Tongue (tissue), 2 donors: ENCODE results near the gene UVSSA. TPM values are rescaled to one million over a fixed set of nuclear protein-coding genes. Genes with fewer than 3 reads are reported as not detected.
"Not testable (repeated sequence)": the region's sequence is repeated elsewhere in the genome, so short reads cannot be mapped to it uniquely, and the experiment has no call there.

Experiments used
- DNase-seq: peaks from one replicate; pipeline ENCODE4 v3.0.0-alpha.2; 2015
- total RNA-seq: library from RNA; depleted of rRNA; stranded (reverse); fragments of >200 nt; gene quantifications from one replicate; pipeline ENCODE4 v1.2.3, GENCODE V29; 2014

The UVSSA gene
- total RNA-seq, 1 donor from 2014 or later, result 8.5 TPM

DNA sequence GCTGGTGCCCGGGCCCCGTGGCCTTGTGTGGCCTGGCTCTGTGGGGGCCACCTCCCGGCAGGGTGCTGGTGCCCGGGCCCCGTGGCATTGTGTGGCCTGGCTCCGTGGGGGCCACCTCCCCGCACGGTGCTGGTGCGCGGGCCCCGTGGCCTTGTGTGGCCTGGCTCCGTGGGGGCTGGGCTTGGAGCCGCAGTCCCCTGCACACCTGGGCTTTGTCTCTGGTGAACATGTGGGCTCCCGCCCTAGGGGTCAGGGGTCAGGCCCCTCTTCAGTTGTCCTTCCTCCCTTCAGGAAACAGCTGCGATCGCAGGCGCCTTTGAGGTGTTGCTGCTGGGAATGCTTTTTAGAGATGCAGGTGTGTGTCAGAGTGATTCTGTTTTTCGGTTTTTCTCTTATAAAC is 17.2 kb downstream of the UVSSA start:
- peak; percentile 30 for DNase-seq

DNA sequence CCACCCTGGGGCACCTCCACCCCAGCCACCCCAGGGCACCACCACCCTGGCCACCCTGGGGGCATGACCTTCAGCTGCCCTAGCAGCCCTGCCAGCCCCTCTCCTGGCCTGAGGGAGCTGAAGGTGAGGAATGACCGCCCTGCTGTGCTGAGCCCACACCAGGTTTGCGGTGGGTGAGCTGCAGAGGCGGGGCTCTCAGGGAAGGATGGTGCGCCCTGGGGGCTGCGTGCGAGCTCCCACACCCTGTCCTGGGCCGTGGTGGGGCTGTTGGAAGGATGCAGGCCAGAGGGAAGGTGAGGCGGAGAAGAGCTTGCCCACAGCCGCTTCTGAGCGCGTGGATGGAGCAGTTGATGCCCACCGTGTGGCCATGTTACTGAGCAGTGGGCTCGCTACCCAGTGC is 17.7 kb downstream of the UVSSA start:
- no peak for DNase-seq

GRCh38 chr4:1365271-1366178 is 18.5 kb downstream of the UVSSA start:
- no peak for DNase-seq

GRCh38 chr4:1366371-1367229 is 19.6 kb downstream of the UVSSA start:
- no peak for DNase-seq

- DNase-seq, result no peak
These were observed 20.4 kb downstream of the UVSSA start for GRCh38 chr4:1367230-1367935.

DNA sequence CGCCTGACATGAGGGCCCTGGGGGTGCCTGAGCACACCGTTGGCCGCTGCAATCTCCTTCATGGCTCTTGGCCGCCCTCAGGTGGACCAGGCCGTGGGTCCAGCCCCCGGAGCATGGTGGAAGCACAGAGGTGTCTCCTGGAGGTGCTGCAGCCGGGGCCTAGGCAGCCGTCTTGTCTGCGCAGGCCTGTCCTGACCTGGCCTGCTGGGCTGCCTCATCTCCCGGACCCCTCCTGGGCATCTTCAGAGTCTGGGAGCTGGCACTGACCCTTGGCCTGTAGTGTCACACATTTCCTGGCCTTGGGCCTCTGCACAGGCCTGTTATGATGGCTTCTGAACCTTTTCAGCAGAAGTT is 20.9 kb downstream of the UVSSA start:
- no peak for DNase-seq

GRCh38 chr4:1368421-1369090 is 21.5 kb downstream of the UVSSA start:
- DNase-seq, result no peak

- no peak for DNase-seq
These were observed 22.1 kb downstream of the UVSSA start for GRCh38 chr4:1369091-1369450.

- no peak for DNase-seq
These were observed 22.6 kb downstream of the UVSSA start for GRCh38 chr4:1369479-1370079.

DNA sequence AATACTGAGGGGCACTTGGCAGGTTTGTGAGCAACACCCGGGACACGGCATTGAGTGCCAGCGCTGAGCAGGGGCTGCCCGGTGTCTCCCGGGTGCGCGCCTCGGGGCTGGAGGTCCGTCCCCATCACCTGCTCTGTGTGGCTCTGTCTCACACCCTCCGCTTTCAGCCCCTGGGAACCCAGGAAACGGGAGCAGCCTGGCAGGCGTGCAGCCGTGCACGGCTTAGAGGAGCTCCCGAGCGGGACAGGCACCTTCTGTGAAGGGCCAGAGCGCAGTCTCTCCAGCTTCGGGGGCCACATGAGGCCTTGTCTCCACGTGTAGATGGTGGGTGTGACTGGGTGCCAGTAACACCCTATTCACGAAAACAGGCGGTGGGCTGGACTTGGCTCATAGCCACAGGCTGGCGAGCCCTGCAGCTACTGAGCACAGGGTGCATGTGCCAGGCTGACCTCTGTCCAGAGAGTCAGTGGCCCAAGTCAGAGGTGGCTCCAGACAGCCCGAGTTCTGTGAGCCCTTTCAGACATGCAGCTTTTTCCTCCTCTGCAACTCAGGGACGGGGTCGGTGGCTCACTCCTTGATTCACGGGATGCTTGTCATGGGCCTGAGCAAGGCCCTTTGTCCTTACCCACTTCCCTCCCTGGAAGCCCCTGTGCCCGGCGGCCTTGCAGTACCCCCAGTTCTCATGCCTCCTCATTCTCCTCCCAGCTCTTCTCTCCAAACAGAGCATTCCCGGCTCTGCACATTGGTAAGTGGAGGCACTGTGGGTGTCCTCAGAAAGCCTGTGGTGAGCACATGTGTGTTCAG is 23.5 kb downstream of the UVSSA start:
- no peak for DNase-seq

DNA sequence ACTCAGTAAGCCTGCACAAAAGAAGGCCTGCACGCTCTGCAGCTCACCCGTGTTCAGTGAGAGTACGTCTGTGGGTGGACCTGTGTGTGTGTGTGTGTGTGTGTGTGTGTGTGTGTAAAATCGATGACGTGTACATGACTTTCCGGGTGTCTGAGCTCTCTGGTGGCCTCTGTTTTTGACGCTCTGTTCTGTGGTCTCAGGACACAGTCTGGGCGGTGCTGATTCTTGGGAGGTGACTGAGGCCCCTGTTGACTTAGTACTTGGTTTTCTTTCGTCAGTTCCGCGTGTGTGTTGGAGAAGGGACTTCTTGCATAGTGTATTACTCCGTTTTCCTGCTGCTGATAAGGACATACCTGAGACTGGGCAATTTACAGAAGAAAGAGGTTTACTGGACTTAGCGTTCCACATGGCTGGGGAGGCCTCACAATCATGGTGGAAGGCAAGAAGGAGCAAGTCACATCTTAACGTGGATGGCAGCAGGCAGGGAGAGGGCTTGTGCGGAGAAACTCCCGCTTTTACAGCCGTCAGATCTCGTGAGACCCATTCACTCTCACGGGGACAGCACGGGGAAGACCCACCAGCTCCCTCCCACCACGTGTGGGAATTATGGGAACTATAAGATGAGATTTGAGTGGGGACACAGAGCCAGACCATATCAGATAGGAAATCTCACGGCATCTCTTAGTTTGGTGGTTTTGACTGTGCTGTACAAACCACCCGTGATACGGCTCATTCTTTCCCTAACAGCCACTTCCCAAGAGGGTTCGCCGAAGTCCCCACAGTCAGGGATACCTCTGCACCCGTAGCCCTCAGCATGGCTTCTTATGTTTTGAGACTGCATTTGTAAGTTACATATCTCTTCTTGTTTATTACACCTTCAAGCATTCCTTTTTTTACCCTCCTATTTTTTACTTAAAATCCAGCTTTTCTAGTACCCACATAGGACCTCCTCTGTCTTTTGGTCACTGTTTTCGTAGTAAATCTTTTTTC is 24.5 kb downstream of the UVSSA start:
- DNase-seq, result no peak

DNA sequence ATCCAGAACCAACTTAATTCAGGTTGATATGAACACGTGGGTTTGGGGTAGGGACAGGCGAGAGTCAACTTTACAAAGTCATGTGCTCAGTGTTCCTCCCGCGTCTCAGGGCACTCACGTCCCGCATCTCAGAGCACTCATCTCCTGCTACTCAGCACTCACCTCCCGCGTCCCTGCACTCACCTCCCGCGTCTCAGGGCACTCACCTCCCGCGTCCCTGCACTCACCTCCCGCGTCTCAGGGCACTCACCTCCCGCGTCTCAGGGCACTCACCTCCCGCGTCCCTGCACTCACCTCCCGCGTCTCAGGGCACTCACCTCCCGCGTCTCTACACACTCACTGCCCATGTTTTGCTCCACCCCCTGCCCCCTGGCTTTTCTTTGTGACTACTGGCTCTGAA is 25.6 kb downstream of the UVSSA start:
- not testable (repeated sequence) for DNase-seq

GRCh38 chr4:1373892-1374705 is 27.1 kb downstream of the UVSSA start:
- no peak for DNase-seq

DNA sequence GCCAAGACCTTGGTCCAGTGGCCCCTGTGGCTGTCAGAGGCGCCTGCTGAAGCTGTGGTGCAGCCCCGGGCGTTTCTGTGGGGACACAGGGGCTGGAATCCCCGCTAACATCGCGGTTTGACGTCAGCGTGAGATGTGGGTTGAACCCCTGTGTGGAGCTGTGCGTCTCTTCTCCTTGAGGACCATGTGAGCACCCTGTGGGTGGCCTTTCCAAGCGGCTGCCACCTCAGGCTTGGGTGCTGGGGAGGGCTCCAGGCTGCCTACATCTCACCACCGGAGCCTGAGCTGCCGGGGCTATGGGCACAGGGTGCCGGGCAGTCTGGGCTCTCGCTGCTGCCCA is 27.7 kb downstream of the UVSSA start:
- DNase-seq, result no peak

DNA sequence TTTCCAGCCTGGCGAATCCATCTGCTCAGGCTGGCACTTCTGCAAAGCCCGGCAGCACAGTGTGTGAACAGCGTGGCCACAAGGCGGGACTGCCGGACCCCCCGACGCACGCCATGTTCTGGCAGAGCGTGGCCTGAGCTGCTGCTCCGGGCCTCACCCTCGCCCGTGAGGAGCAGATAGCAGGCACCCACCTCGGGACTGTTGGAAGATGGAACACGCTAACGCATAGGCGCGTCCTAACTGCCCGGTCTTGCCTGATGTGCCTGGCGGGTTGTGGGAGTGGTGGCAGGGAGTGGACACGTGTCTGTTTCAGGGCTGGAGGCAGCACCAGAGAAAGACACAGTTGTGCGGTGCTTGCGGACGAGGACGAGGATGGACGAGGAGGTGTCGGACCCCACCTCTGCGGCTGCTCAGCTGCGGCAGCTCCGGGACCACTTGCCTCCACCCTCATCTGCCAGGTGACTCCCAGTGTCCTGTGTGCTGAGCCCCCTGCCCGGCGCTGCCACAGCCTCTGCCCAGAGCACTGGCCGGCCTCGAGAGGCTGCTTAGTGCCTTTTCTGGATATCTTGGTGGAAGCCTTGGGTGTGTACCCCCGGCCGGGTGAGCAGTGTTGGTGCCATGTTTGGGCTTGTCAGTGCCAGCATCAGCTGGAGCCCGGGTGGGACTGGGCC is 28.2 kb downstream of the UVSSA start:
- DNase-seq, result no peak

DNA sequence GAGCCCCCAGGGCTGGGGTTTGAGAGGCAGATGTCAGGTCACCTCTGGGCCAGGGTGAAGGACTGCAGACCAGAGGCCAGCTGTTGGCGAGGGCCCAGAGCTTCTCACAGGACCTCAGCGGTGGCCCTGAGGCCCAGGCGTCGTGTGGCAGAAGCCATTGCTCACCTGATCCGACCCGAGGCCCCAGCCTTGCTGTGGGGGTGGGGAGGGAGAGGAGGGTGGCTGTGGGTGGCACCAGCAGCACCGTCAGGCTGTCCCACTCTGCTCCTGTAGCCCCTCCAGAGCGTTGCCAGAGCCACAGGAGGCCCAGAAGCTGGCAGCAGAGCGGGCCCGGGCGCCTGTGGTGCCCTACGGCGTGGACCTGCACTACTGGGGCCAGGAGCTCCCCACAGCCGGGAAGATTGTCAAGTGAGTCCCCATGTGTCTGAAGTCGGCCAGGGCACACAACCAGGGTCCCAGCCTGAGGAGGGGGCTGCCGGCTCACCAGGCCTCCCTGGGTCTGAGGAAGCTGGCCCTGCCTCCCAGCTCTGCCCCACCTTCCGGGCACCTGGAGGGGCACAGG is 28.8 kb downstream of the UVSSA start:
- DNase-seq, result no peak

DNA sequence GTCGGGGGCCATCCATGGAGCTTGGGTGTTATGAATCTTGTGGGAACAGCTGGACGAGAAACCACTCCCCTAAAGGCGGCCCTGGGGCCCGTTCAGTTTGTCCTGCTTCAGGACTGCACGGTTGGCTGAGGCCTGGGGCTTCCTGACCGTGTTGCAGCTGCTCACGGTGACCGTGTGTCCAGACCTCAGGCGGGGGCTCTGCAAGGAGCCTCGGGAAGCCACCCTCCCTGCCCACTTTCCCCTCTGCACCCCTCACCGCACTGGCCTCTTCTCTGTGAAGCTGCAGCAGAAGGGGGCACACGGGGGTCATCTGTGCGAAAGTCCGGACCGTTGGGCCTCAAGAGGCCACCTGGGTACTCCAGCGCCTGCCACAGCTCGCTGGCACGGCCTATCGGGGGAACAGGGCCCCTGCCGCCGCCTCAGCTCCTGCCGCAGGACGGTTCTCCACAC is 29.4 kb downstream of the UVSSA start:
- peak; percentile 12 for DNase-seq
